Forelimb muscle (tissue), 1 donor: Measurements from ENCODE around the gene SLC4A1AP. TPM values are rescaled to one million over a fixed set of nuclear protein-coding genes. Genes with fewer than 3 reads are reported as not detected.

Experiments used
- DNase-seq: peaks from one replicate; pipeline ENCODE4 v3.0.0-alpha.2; 2013; ENCODE audit warnings: low read depth
- polyA plus RNA-seq: library from polyadenylated mRNA; unstranded; fragments of 120-200 nt; gene quantifications from one replicate; pipeline ENCODE4 v1.2.1, GENCODE V29; 2013; ENCODE audit not compliant: insufficient read length

Gene SLC4A1AP
- polyA plus RNA-seq, 1 donor, result 23.9 TPM

GRCh38 chr2:27703638-27704341 is 40.1 kb downstream of the SLC4A1AP start:
- peak; percentile 59 for DNase-seq

DNA sequence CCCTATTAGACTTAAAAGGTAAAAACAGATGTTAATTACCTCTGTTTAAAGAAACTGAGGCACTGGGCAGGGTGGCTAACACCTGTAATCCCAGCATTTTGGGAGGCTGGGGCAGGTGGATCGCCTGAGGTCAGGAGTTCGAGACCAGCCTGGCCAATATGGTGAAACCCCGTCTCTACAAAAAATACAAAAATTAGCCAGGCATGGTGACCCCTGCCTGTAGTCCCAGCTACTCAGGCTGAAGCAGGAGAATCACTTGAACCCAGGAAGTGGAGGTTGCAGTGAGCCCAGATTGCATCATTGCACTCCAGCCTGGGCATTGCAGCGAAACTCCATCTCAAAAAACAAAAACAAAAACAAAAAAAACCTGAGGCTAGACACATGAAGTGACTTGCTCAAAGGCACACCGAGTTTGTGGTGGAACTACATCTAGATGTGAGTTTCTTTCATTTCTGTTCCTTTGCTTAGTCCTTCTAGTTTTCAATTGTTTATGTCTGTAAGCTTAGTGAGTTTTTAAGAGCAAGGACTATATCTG is 40.7 kb downstream of the SLC4A1AP start:
- DNase-seq, result no peak

- no peak for DNase-seq
These were observed 42.3 kb downstream of the SLC4A1AP start for GRCh38 chr2:27705851-27706622.

- DNase-seq, result no peak
These were observed 44.0 kb downstream of the SLC4A1AP start for GRCh38 chr2:27707462-27708256.

GRCh38 chr2:27708257-27708654 is 44.6 kb downstream of the SLC4A1AP start:
- DNase-seq, result no peak

DNA sequence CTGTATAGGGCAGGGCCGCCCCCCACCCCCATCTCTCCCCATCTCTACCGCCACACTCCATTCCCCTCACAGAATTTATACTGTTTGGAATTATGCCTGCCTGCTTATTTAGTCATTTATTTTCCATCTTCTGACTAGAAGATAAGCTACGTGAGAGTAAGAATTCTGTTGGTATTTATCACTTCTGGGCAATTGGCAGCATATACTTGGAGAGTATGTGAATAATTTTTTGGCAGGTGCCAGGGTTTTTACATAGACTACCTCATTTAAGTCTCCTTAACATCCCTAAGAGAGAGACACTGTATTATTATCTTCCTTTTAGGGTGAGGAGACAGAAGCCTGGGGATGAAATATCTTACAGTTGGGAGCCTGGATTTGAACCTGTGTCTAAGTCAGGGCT is 45.0 kb downstream of the SLC4A1AP start:
- DNase-seq, result no peak

DNA sequence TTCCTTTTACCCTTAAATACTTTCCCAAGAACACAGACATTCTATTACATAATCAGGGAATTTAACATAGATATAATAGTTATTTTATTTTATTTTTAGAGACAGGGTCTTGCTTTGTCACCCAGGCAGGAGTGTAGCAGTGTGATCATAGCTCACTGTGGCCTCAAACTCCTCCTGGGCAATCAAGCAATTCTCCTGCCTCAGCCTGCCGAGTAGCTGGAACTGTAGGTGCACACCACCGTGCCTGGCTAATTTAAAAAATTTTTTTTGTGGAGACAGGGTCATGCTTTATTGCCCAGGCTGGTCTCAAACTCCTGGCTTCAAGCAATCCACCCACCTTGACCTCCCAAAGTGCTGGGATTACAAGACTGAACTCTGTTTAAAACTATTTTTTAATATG is 45.6 kb downstream of the SLC4A1AP start:
- no peak for DNase-seq

- no peak for DNase-seq
These were observed 46.4 kb downstream of the SLC4A1AP start for GRCh38 chr2:27709960-27710575.

GRCh38 chr2:27710640-27711430 is 47.1 kb downstream of the SLC4A1AP start:
- no peak for DNase-seq

- DNase-seq, result no peak
These were observed 48.1 kb downstream of the SLC4A1AP start for GRCh38 chr2:27711804-27712203.

- no peak for DNase-seq
These were observed 48.8 kb downstream of the SLC4A1AP start for GRCh38 chr2:27712522-27712921.

DNA sequence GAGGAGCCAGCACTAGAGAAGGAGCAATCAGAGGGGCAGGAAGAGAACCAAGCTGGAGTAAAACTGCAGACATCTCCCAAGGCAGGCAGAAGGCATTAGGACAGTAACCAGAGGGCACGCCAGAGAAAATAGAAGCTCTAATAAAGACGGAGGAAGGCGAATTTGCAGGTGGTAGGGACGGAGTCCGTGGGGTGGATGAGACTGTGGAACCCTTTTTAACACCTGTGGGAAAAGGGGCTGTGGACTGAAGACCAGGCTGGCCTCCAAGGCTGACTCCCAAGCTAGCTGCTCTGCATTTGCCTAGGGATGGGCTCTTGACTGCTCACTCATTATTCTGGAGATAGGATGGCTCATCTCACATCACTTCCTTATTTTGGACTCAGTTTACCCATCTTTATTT is 49.5 kb downstream of the SLC4A1AP start:
- DNase-seq, result no peak

GRCh38 chr2:27714053-27714452 is 50.4 kb downstream of the SLC4A1AP start:
- no peak for DNase-seq

- DNase-seq, result no peak
These were observed 51.2 kb downstream of the SLC4A1AP start for GRCh38 chr2:27714851-27715291.

GRCh38 chr2:27715318-27716210 is 51.9 kb downstream of the SLC4A1AP start:
- no peak for DNase-seq

- DNase-seq, result no peak
These were observed 52.8 kb downstream of the SLC4A1AP start for GRCh38 chr2:27716301-27717069.

- no peak for DNase-seq
These were observed 53.5 kb downstream of the SLC4A1AP start for GRCh38 chr2:27717070-27717795.

DNA sequence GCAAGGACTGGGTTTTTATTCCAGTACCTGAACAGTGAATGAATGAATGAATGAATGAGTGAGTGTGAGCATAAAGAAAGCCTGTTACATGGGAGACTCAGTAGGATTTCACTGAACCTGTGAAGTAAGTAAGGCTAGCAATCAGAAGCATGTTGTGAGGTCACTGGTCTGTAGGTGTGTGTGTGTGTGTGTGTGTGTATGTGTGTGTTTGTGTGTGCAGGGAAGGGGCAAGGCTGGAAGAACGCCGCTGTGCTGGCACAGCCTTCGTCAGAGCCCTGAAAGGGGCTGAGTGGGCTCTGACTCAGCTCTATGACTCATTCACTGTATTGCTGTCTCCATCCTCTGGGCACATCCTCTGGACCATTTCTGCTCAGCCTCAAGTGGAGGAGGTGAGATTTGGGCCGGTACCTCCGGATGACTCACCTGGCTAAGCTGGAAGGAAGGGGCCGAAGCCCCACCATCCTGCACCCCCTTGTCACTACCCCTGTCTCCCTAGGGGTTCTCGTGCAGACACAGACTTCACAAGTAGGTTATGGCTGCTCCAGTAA is 56.4 kb downstream of the SLC4A1AP start:
- DNase-seq, result no peak
